HG02981 (cell line): ENCODE data around the gene SGIP1.

ENCODE experiments used
- ATAC-seq: cut with Tn5 transposase; IDR thresholded peaks from one replicate; pipeline ENCODE4 v1.9.1; 2021; ENCODE audit warnings: mild to moderate bottlenecking, moderate library complexity; ENCODE audit not compliant: unreplicated experiment

The SGIP1 gene

DNA sequence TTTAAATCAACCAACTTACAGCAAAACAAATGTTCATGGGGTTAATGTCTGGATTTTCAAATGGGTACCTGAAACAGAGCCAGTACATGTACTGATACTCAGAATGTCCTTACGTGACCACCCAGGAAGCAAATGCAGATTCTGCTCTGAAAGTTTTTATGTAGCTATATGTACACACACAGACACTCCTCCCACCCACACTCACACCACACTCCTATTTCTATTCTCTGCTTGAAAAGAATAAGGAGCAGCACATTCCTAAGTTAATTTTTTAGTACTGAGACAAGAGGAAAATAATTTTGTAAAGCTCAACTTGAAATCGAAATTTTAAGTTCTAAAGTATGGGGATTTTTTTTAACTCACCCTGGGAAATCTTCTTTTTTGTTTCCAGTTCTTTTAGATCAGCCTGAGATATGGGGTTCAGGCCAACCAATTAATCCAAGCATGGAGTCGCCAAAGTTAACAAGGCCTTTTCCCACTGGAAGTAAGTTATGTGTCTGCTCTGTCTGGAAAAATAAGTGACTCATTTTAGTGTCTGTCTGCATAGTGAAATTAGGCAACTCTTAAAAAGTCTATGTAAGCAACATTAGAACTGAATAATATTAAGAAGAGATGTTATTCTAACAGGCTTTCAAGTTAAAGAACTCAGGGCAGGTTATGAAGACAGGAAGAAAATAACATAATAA is 142.8 kb downstream of the SGIP1 start:
- no peak for ATAC-seq

GRCh38 chr1:66678146-66678545 is 144.2 kb downstream of the SGIP1 start:
- ATAC-seq = no peak

DNA sequence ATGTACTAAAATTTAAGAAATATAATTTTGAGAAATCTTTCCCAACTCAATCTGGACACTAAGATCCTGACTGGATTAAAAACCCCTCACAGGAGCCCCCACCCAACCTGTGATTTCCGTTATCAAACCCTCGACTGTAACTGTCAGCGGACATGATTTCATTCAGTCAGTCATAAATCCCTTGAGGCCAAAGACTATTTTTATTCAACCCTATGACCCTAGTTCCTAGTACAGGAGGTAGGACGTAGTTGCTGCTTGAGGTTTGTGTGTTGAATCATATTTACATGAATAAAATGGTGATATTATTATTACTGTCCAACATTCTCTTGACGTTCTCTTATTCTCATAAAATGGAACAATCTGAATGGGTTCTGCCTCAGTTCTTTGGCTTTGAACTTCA is 145.2 kb downstream of the SGIP1 start:
- ATAC-seq = no peak

GRCh38 chr1:66681686-66682085 is 147.7 kb downstream of the SGIP1 start:
- no peak for ATAC-seq

DNA sequence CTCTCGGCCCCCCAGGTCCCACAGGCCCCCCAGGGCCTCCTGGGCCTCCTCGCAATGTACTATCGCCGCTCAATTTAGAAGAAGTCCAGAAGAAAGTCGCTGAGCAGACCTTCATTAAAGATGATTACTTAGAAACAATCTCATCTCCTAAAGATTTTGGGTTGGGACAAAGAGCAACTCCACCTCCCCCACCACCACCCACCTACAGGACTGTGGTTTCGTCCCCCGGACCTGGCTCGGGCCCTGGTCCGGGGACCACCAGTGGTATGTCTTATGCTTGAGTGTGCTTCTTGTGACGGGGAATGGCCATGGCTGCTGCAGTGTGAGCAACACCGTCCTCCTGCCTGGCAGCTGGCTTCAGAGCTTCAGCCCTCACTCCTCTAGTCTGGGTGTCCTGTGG is 148.2 kb downstream of the SGIP1 start:
- ATAC-seq = no peak

GRCh38 chr1:66684353-66684752 is 150.4 kb downstream of the SGIP1 start:
- ATAC-seq = no peak

- no peak for ATAC-seq
Observed at GRCh38 chr1:66685265-66685664, 151.3 kb downstream of the SGIP1 start.

- ATAC-seq = no peak
Observed at GRCh38 chr1:66685670-66686069, 151.7 kb downstream of the SGIP1 start.

- no peak for ATAC-seq
Observed at GRCh38 chr1:66686406-66686805, 152.5 kb downstream of the SGIP1 start.

DNA sequence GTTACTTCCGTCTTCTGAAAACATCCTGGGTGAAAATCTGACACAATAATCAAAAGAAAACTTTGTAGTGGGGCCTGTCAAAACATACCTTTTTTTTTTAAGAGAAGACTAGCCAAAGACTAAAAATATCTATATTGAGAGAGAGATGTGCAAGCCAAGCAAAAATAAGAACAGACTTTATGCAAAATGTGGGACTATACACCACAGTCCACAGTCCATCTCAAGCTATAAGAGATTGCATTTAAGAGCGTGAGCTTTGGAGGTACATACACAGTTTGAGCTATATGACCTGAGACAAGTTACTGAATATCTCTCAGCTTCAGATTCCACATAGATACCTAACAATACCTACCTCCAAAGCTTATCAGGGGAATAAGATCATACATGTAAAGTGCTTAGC is 153.4 kb downstream of the SGIP1 start:
- ATAC-seq = no peak

- ATAC-seq = no peak
Observed at GRCh38 chr1:66690666-66691381, 156.9 kb downstream of the SGIP1 start.

DNA sequence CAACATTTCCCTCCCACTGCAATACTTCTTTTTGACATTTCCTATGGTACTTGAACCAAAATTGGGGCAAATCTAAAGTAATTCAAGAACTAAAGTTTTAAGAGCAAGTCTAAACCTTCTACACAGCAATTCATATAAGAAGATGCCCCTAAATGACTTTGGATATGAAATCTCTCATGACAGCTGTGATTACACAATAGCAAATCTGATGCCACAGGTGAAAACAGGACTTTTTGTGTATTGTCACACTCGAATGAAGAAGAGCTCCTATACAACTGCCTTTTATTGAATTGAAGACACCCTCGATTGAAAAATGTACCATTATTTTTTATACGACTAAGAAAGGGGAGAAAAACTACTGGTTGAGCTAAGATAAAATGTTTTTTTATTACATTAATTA is 158.7 kb downstream of the SGIP1 start:
- no peak for ATAC-seq

- ATAC-seq = no peak
Observed at GRCh38 chr1:66693856-66694255, 159.9 kb downstream of the SGIP1 start.

DNA sequence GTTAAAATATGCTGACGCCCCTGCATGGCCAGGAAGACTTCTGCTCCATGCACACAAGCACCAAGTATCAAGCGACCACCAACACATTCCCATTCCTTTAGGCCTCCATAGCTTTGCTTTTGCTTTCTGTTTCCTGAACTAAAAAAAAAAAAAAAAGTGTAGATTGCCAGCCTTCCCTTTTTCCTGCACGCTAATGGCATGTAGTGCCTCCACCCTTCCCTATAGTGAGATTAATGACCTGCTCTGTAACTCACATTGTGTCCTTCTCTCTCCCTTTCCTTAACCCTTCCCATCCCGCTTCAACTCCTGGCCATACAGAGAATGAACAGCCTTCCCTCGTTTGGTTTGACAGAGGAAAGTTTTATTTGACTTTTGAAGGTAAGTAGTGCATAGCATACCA is 161.2 kb downstream of the SGIP1 start:
- ATAC-seq = no peak

GRCh38 chr1:66696771-66697170 is 162.8 kb downstream of the SGIP1 start:
- ATAC-seq = no peak

GRCh38 chr1:66699213-66699612 is 165.3 kb downstream of the SGIP1 start:
- no peak for ATAC-seq

- ATAC-seq = no peak
Observed at GRCh38 chr1:66704177-66704875, 170.4 kb downstream of the SGIP1 start.

GRCh38 chr1:66705110-66705509 is 171.2 kb downstream of the SGIP1 start:
- no peak for ATAC-seq

GRCh38 chr1:66711420-66711819 is 177.5 kb downstream of the SGIP1 start:
- no peak for ATAC-seq

DNA sequence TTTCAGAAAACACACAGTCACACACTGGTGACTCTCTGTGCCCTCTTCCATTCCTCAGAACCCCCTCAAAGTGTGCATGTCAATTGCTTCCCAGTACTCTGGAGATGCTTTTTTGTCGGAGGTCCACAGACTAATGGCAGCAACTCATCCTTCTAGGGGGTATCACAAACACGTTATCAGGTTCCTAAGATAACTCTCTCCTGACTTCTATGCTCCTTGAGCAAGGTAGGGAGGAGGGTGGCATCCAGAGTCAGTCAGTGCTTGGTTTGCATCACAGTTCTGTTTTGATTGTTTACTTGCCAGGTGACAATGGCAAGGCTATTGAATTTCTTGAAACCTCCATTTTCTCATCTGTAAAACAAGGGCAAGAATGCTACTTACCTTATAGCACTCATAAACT is 178.9 kb downstream of the SGIP1 start:
- ATAC-seq = no peak

DNA sequence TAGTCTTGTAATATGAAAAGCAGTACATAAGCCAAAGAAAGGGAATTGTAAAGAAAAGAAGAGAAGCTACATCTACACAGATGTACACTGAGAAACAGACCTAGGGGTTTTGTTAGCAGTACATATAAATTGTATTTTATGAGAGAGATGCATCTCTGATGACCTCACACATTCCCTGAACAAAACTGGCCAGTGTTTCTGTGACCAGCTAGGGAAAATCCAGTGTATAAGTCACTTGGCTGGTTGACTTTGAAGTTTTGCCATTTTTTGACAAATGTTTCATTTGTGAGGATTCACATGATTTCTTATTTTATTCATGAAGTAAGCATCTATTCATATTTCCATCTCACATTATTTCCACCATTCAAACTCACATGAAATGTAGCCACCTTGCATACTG is 190.0 kb downstream of the SGIP1 start:
- ATAC-seq = no peak
